IPS-15b (cell line): ENCODE measurements around the gene DHRSX.
"Not testable (repeated sequence)": the region's sequence is repeated elsewhere in the genome, so short reads cannot be mapped to it uniquely, and the experiment has no call there.

ENCODE experiments used
- H3K27me3 ChIP-seq: one replicate; pipeline ENCODE4 v1.6.1; 2013; ENCODE audit warnings: low read length; ENCODE audit not compliant: control insufficient read depth, insufficient read depth
- H3K36me3 ChIP-seq: one replicate; pipeline ENCODE4 v1.6.1; 2013; ENCODE audit warnings: low read length; ENCODE audit not compliant: control insufficient read depth, insufficient read depth
- H3K4me1 ChIP-seq: one replicate; pipeline ENCODE4 v1.6.1; 2013; ENCODE audit warnings: mild to moderate bottlenecking, low read length; ENCODE audit not compliant: control insufficient read depth, insufficient read depth
- H3K4me3 ChIP-seq: one replicate; pipeline ENCODE4 v1.5.1; 2013; ENCODE audit warnings: low read depth, low read length
- H3K9ac ChIP-seq: one replicate; pipeline ENCODE4 v1.6.1; 2013; ENCODE audit warnings: low read depth, mild to moderate bottlenecking, low read length
- H3K9me3 ChIP-seq: one replicate; pipeline ENCODE4 v1.6.1; 2013; ENCODE audit warnings: mild to moderate bottlenecking, low read length; ENCODE audit not compliant: control insufficient read depth, insufficient read depth

The DHRSX gene

GRCh38 chrX:2423899-2424298 lies 76.9 kb downstream of the DHRSX start:
- Histone ChIP-seq H3K4me3 (no peak overlapping the region), H3K4me1 (peaks cover 7% of the 10 kb centered on the region), H3K27me3 (no peaks in the 10 kb centered on the region), H3K9me3 (no peaks in the 10 kb centered on the region), H3K36me3 (peaks cover 2% of the 10 kb centered on the region), H3K9ac (no peak overlapping the region)

- no peak overlapping the region for H3K4me3 ChIP-seq
- H3K27me3 ChIP-seq: no peaks in the 10 kb centered on the region
- no peak overlapping the region for H3K9ac ChIP-seq
- peaks cover 2% of the 10 kb centered on the region for H3K36me3 ChIP-seq
- H3K4me1 ChIP-seq: peaks cover 7% of the 10 kb centered on the region
- no peaks in the 10 kb centered on the region for H3K9me3 ChIP-seq
Observed at GRCh38 chrX:2423282-2423681, 77.5 kb downstream of the DHRSX start.

- H3K27me3 ChIP-seq, H3K36me3 ChIP-seq, H3K9me3 ChIP-seq, H3K4me3 ChIP-seq, H3K9ac ChIP-seq, H3K4me1 ChIP-seq: not testable (repeated sequence)
Observed at GRCh38 chrX:2419418-2419817, 81.4 kb downstream of the DHRSX start.

GRCh38 chrX:2418000-2418399 lies 82.8 kb downstream of the DHRSX start:
- no peak overlapping the region for H3K9ac ChIP-seq
- H3K36me3 ChIP-seq: peaks cover 2% of the 10 kb centered on the region
- H3K4me3 ChIP-seq: no peak overlapping the region
- no peaks in the 10 kb centered on the region for H3K9me3 ChIP-seq
- H3K4me1 ChIP-seq: no peaks in the 10 kb centered on the region
- no peaks in the 10 kb centered on the region for H3K27me3 ChIP-seq

- Histone ChIP-seq H3K9ac (no peak overlapping the region), H3K36me3 (peaks cover 2% of the 10 kb centered on the region), H3K4me1 (no peaks in the 10 kb centered on the region), H3K27me3 (no peaks in the 10 kb centered on the region), H3K9me3 (no peaks in the 10 kb centered on the region), H3K4me3 (no peak overlapping the region)
Observed at GRCh38 chrX:2416851-2417604, 83.7 kb downstream of the DHRSX start.

GRCh38 chrX:2414384-2414783 lies 86.4 kb downstream of the DHRSX start:
- H3K9me3 ChIP-seq: no peaks in the 10 kb centered on the region
- no peaks in the 10 kb centered on the region for H3K36me3 ChIP-seq
- H3K9ac ChIP-seq: no peak overlapping the region
- no peaks in the 10 kb centered on the region for H3K27me3 ChIP-seq
- no peak overlapping the region for H3K4me3 ChIP-seq
- H3K4me1 ChIP-seq: peaks cover 3% of the 10 kb centered on the region

- Histone ChIP-seq H3K27me3 (no peaks in the 10 kb centered on the region), H3K36me3 (no peaks in the 10 kb centered on the region), H3K4me1 (peaks cover 3% of the 10 kb centered on the region), H3K9me3 (no peaks in the 10 kb centered on the region), H3K4me3 (no peak overlapping the region), H3K9ac (no peak overlapping the region)
Observed at GRCh38 chrX:2413969-2414368, 86.8 kb downstream of the DHRSX start.

GRCh38 chrX:2412131-2412530 lies 88.6 kb downstream of the DHRSX start:
- no peak overlapping the region for H3K9ac ChIP-seq
- no peaks in the 10 kb centered on the region for H3K27me3 ChIP-seq
- no peaks in the 10 kb centered on the region for H3K9me3 ChIP-seq
- H3K36me3 ChIP-seq: no peaks in the 10 kb centered on the region
- no peak overlapping the region for H3K4me3 ChIP-seq
- peaks cover 3% of the 10 kb centered on the region for H3K4me1 ChIP-seq

- peaks cover 3% of the 10 kb centered on the region for H3K4me1 ChIP-seq
- no peak overlapping the region for H3K9ac ChIP-seq
- no peak overlapping the region for H3K4me3 ChIP-seq
- H3K27me3 ChIP-seq: no peaks in the 10 kb centered on the region
- H3K36me3 ChIP-seq: no peaks in the 10 kb centered on the region
- H3K9me3 ChIP-seq: no peaks in the 10 kb centered on the region
Observed at GRCh38 chrX:2410279-2411020, 90.3 kb downstream of the DHRSX start.

- Histone ChIP-seq H3K4me3 (no peak overlapping the region), H3K36me3 (no peaks in the 10 kb centered on the region), H3K27me3 (no peaks in the 10 kb centered on the region), H3K9ac (no peak overlapping the region), H3K9me3 (no peaks in the 10 kb centered on the region), H3K4me1 (peaks cover 3% of the 10 kb centered on the region)
Observed at GRCh38 chrX:2409796-2410195, 91.0 kb downstream of the DHRSX start.

GRCh38 chrX:2408856-2409255 lies 91.9 kb downstream of the DHRSX start:
- Histone ChIP-seq H3K4me3 (no peak overlapping the region), H3K36me3 (no peaks in the 10 kb centered on the region), H3K27me3 (no peaks in the 10 kb centered on the region), H3K4me1 (peaks cover 3% of the 10 kb centered on the region), H3K9ac (no peak overlapping the region), H3K9me3 (no peaks in the 10 kb centered on the region)

GRCh38 chrX:2406891-2407518 lies 93.8 kb downstream of the DHRSX start:
- peaks cover 3% of the 10 kb centered on the region for H3K4me1 ChIP-seq
- no peak overlapping the region for H3K9ac ChIP-seq
- no peaks in the 10 kb centered on the region for H3K27me3 ChIP-seq
- no peaks in the 10 kb centered on the region for H3K9me3 ChIP-seq
- no peak overlapping the region for H3K4me3 ChIP-seq
- no peaks in the 10 kb centered on the region for H3K36me3 ChIP-seq
